Naive thymus-derived CD4-positive, alpha-beta T cell (primary cell): Measurements from ENCODE around the gene SRRM4. TPM values are rescaled to one million over a fixed set of nuclear protein-coding genes. Genes with fewer than 3 reads are reported as not detected.
"Not testable (repeated sequence)": the region's sequence is repeated elsewhere in the genome, so short reads cannot be mapped to it uniquely, and the experiment has no call there.

Experiments used
- ATAC-seq: fragments of 150-1000 bp; cut with Tn5 transposase; 2 replicates; pipeline ENCODE4 v1.10.0; 2021; ENCODE audit warnings: mild to moderate bottlenecking, moderate library complexity
- CTCF ChIA-PET: fragments of 350-600 bp; sonication (Branson Sonifier 250); formaldehyde crosslinking; loops from one replicate; lab custom pipeline; 2021; ENCODE audit warnings: antibody characterized with exemption; lab: Charles Lee
- POLR2A ChIA-PET: fragments of 350-600 bp; sonication (Branson Sonifier 250); formaldehyde crosslinking; loops from one replicate; lab custom pipeline; 2021; ENCODE audit warnings: antibody characterized with exemption, inconsistent platforms; lab: Charles Lee
- DNase-seq, 9 donors: peaks; one replicate each; pipeline versions ENCODE4 v3.0.0 to v3.0.0-alpha.2; 2020 to 2022; ENCODE audit warnings: mixed read lengths in 1 of 9
- H3K27ac ChIP-seq: one replicate; pipeline ENCODE4 v1.7.0; 2013; ENCODE audit warnings: mild to moderate bottlenecking, low read depth, low read length, moderate library complexity
- H3K27me3 ChIP-seq, 2 donors: one replicate each; pipeline ENCODE4 v1.7.0; 2013; ENCODE audit warnings: low read length in 2 of 2, mild to moderate bottlenecking in 2 of 2, moderate library complexity in 2 of 2; ENCODE audit not compliant: control insufficient read depth in 2 of 2, insufficient read depth in 2 of 2
- H3K36me3 ChIP-seq, 3 experiments: 1 replicate in 2 of 3; 2 replicates in 1 of 3; pipeline ENCODE4 v1.7.0; 2013; ENCODE audit warnings: low read length in 3 of 3, mild to moderate bottlenecking in 3 of 3, moderate library complexity in 1 of 3; ENCODE audit not compliant: insufficient read depth in 3 of 3, control insufficient read depth in 2 of 3
- H3K4me1 ChIP-seq, 2 donors: one replicate each; pipeline ENCODE4 v1.7.0; 2013; ENCODE audit warnings: low read length in 2 of 2, mild to moderate bottlenecking in 2 of 2, moderate library complexity in 1 of 2; ENCODE audit not compliant: control insufficient read depth in 2 of 2, insufficient read depth in 2 of 2
- H3K4me3 ChIP-seq: 2 replicates; pipeline ENCODE4 v1.7.0; 2013; ENCODE audit warnings: mild to moderate bottlenecking, low read length
- H3K9me3 ChIP-seq, 3 experiments: 1 replicate in 2 of 3; 2 replicates in 1 of 3; pipeline ENCODE4 v1.7.0; 2013; ENCODE audit warnings: low read length in 3 of 3; ENCODE audit not compliant: control insufficient read depth in 2 of 3
- H3K27ac Mint-ChIP-seq, 9 donors: one replicate each; pipeline ENCODE4 v1.8.0; 2020 to 2022; ENCODE audit warnings: mixed read lengths in 9 of 9, mild to moderate bottlenecking in 8 of 9, moderate library complexity in 5 of 9, inconsistent platforms in 2 of 9
- H3K27me3 Mint-ChIP-seq, 5 donors: one replicate each; pipeline ENCODE4 v1.8.0; 2021 to 2022; ENCODE audit warnings: mixed read lengths in 5 of 5, mild to moderate bottlenecking in 1 of 5
- H3K36me3 Mint-ChIP-seq, 5 donors: one replicate each; pipeline ENCODE4 v1.8.0; 2020 to 2022; ENCODE audit warnings: mixed read lengths in 5 of 5, mild to moderate bottlenecking in 3 of 5, inconsistent platforms in 1 of 5
- H3K4me1 Mint-ChIP-seq, 7 donors: one replicate each; pipeline ENCODE4 v1.8.0; 2020 to 2022; ENCODE audit warnings: mixed read lengths in 7 of 7, mild to moderate bottlenecking in 3 of 7, inconsistent platforms in 1 of 7
- H3K4me3 Mint-ChIP-seq, 10 donors: one replicate each; pipeline ENCODE4 v1.8.0; 2020 to 2022; ENCODE audit warnings: mild to moderate bottlenecking in 10 of 10, mixed read lengths in 10 of 10, moderate library complexity in 6 of 10, inconsistent platforms in 2 of 10
- H3K9me3 Mint-ChIP-seq, 11 donors: one replicate each; pipeline ENCODE4 v1.8.0; 2020 to 2022; ENCODE audit warnings: mixed read lengths in 11 of 11, mild to moderate bottlenecking in 4 of 11, inconsistent platforms in 1 of 11, moderate library complexity in 1 of 11
- intact Hi-C, 2 donors: fragments of 100-400 bp; cut with micrococcal nuclease; formaldehyde crosslinking; loops; one replicate each; pipeline ENCODE4 v1.15.1; 2023
- polyA plus RNA-seq, 2 donors: library from polyadenylated mRNA; unstranded; fragments of 300-500 nt; fragmentation: Illumina TruSeq; gene quantifications; one replicate each; pipeline ENCODE4 v1.2.3, GENCODE V29; 2021
- total RNA-seq, 6 experiments: library from RNA in 5 of 6; stranded (reverse) in 5 of 6; gene quantifications; 1 replicate in 5 of 6; 2 replicates in 1 of 6; pipeline ENCODE4 v1.2.3 and lab custom pipeline; 2021 to 2026

The SRRM4 gene
- total and polyA plus RNA-seq, 7 experiments from 2014 or later, result not detected

DNA sequence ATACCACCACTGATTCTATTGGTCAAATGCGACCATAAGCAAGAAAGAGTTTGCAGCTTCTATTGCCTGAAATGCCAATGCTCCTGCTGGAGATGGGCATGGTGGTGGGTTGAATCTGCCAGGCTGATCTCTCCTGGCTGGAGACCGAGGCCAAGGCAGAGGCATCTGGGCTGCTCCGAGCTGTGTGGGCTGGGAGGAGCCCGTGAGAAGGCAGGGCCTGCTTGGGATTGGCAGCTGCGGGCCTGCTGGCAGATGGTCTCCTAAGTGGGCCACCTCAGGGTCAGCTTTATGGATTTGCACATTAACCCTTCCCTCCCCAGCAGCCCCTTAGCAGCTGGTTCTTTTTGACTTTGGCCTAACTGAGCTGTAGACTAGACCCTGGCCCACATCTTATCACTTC lies 25.4 kb downstream of the SRRM4 start:
- Histone ChIP-seq H3K4me1 (no peaks in the 10 kb centered on the region), H3K27me3 (no peaks in the 10 kb centered on the region), H3K4me3 (no peak overlapping the region), H3K36me3 (no peaks in the 10 kb centered on the region), H3K9me3 (no peaks in the 10 kb centered on the region), H3K27ac (no peak overlapping the region)
- DNase-seq, result no peak
- Mint-ChIP-seq H3K4me3 (no peak overlapping the region), H3K4me1 (no peaks in the 10 kb centered on the region), H3K27ac (no peak overlapping the region), H3K27me3 (peaks cover 5 to 29% (median 27%) of the 10 kb centered on the region in 5 donors), H3K9me3 (peaks cover 0 to 24% (median 10%) of the 10 kb centered on the region in 11 donors), H3K36me3 (peaks cover 0 to 8% (median 0%) of the 10 kb centered on the region in 5 donors)
- intact Hi-C loops, result no loop called here
- no peak for ATAC-seq
- ChIA-PET CTCF (no interaction called here), POLR2A (no interaction called here)

DNA sequence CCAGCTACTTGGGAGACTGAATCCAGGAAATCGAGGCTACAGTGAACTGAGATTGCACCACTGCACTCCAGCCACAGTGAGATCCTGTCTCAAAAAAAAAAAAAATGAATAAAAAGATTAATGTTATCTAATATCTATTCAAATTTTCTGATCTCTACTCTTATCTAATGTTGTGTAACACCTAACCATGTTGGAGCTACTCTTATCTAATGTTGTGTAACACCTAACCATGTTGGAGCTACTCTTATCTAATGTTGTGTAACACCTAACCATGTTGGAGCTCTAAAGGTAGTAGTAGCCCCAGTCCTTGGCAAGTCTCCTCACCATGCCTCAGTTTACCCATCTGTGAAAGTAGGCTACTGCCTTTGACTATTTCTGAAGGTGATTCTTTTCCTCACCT lies 26.9 kb downstream of the SRRM4 start:
- H3K4me1 Mint-ChIP-seq, H3K4me3 Mint-ChIP-seq, H3K9me3 ChIP-seq, H3K27ac ChIP-seq, H3K4me3 ChIP-seq, H3K27ac Mint-ChIP-seq, CTCF ChIA-PET, H3K27me3 ChIP-seq, POLR2A ChIA-PET, H3K36me3 ChIP-seq, ATAC-seq, intact Hi-C loops, DNase-seq, H3K4me1 ChIP-seq: not testable (repeated sequence)
- Mint-ChIP-seq H3K9me3 (peaks cover 2 to 38% (median 15%) of the 10 kb centered on the region in 11 donors), H3K36me3 (peaks cover 0 to 15% (median 0%) of the 10 kb centered on the region in 5 donors), H3K27me3 (peaks cover 5 to 33% (median 28%) of the 10 kb centered on the region in 5 donors)

DNA sequence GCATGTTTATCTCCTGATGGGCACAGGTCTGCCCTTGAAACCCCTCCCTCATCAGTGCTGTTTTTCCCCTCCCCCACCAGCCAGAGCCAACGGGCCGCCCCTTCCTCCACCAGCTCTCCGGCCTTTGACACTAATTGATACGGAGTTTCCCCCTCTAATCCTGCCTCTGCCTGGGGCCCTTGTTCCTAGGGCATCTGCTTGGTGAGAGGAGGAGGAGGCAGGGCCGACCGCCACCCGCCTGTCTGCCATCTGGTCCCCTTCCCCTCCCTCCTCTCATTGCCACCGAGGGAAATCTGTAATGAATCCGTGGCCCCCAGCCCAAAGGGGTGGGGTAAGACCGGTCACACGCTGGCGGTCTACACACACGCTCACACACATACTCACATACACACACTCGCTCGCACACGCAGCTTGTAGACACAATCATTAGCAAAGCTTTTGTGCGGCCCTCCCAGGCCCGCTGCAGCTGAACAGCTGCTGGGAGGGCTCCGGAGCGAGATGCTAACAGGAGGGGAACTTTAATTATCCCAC lies 27.4 kb downstream of the SRRM4 start:
- POLR2A ChIA-PET, result no interaction called here
- H3K27me3 Mint-ChIP-seq, result peaks cover 5 to 33% (median 28%) of the 10 kb centered on the region in 5 donors
- H3K27ac ChIP-seq, result no peak overlapping the region

DNA sequence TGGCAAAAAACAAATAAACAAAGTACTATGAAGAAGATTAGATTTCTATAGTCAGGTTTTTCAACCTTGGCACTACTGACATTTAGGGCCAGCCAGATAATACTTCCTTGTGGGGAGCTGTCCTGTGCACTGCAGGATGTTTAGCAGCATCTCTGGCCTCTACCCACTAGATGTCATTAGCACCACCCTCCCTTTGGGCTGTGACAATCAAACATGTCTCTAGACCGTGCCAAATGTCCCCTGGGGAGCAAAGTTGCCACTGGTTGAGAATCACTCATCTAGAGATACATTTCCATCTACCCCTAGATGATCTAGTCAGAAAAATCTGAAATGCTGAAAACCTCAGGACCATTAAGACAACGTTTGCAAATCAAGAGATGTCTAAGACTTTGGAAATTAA lies 29.9 kb downstream of the SRRM4 start:
- no peaks in the 10 kb centered on the region for H3K9me3 ChIP-seq
- CTCF ChIA-PET, result no interaction called here
- no peaks in the 10 kb centered on the region for H3K4me1 ChIP-seq
- intact Hi-C loops, result no loop called here
- ATAC-seq (no peak), DNase-seq (no peak)
- no peak overlapping the region for H3K4me3 ChIP-seq
- Mint-ChIP-seq H3K27ac (no peak overlapping the region), H3K4me1 (no peaks in the 10 kb centered on the region), H3K4me3 (no peak overlapping the region), H3K36me3 (peaks cover 0 to 15% (median 0%) of the 10 kb centered on the region in 5 donors), H3K27me3 (peaks cover 5 to 42% (median 27%) of the 10 kb centered on the region in 5 donors), H3K9me3 (peaks cover 2 to 45% (median 15%) of the 10 kb centered on the region in 11 donors)
- POLR2A ChIA-PET, result no interaction called here
- no peaks in the 10 kb centered on the region for H3K27me3 ChIP-seq
- no peaks in the 10 kb centered on the region for H3K36me3 ChIP-seq
- H3K27ac ChIP-seq, result no peak overlapping the region

More for the DNA sequence above, 27.4 kb downstream of the SRRM4 start:
- peaks cover 2 to 41% (median 15%) of the 10 kb centered on the region in 11 donors for H3K9me3 Mint-ChIP-seq
- intact Hi-C loops, result no loop called here
- no peak overlapping the region for H3K4me3 Mint-ChIP-seq
- no peaks in the 10 kb centered on the region for H3K4me1 Mint-ChIP-seq
- H3K27ac Mint-ChIP-seq, result no peak overlapping the region
- no peaks in the 10 kb centered on the region for H3K27me3 ChIP-seq
- no peaks in the 10 kb centered on the region for H3K36me3 ChIP-seq
- no peaks in the 10 kb centered on the region for H3K4me1 ChIP-seq
- CTCF ChIA-PET, result no interaction called here
- peaks cover 0 to 15% (median 0%) of the 10 kb centered on the region in 5 donors for H3K36me3 Mint-ChIP-seq
- DNase-seq (no peak), ATAC-seq (no peak)
- H3K9me3 ChIP-seq, result no peaks in the 10 kb centered on the region
- no peak overlapping the region for H3K4me3 ChIP-seq

DNA sequence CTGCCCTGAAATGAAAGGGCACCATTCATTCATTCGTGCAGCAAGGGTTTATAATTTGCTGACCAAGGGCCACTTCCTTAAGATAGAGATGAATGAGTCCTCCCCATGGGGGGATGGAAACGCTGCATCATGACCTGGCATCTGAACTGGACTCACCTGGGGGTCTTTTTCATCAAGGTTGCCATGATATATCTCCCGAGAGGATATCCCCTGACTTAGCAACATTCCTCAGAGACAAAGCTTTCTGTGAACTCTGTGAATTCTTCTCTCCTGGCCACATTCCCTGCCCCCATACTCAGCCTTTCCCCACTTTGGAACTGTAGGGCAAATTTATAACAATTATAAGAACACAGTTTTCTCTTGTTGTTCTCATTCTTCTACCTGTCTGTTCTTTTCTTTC lies 30.8 kb downstream of the SRRM4 start:
- no peak for ATAC-seq
- no peak overlapping the region for H3K27ac ChIP-seq
- DNase-seq, result no peak
- no peak overlapping the region for H3K4me3 ChIP-seq
- peaks cover 5 to 41% (median 25%) of the 10 kb centered on the region in 5 donors for H3K27me3 Mint-ChIP-seq
- intact Hi-C loops, result no loop called here
- no peaks in the 10 kb centered on the region for H3K4me1 Mint-ChIP-seq
- peaks cover 0 to 15% (median 0%) of the 10 kb centered on the region in 5 donors for H3K36me3 Mint-ChIP-seq
- H3K4me3 Mint-ChIP-seq, result no peak overlapping the region
- H3K4me1 ChIP-seq, result no peaks in the 10 kb centered on the region
- peaks cover 2 to 45% (median 15%) of the 10 kb centered on the region in 11 donors for H3K9me3 Mint-ChIP-seq
- H3K9me3 ChIP-seq, result no peaks in the 10 kb centered on the region
- POLR2A ChIA-PET, result no interaction called here
- H3K36me3 ChIP-seq, result no peaks in the 10 kb centered on the region
- H3K27me3 ChIP-seq, result no peaks in the 10 kb centered on the region
- CTCF ChIA-PET, result no interaction called here
- no peak overlapping the region for H3K27ac Mint-ChIP-seq

DNA sequence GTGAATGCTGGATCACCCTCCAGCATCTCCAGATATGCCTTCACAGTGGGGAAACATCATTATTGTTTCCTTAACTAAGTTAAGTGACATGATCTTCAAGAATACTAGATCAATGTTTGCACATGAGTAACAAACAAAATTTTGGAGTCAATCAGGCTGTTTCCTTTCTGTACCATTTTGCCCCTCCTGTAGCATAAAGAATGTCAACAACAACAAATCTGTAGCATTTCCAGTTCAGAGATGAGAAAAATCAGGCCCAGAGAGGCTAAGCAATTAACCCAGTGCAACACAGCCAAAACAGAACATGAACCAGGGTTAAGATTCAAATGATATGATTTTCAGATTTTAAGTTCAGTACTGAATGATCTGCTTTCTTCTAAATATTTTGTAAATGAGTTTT lies 31.7 kb downstream of the SRRM4 start:
- Mint-ChIP-seq H3K36me3 (peaks cover 0 to 15% (median 0%) of the 10 kb centered on the region in 5 donors), H3K4me1 (no peaks in the 10 kb centered on the region), H3K9me3 (peaks cover 2 to 45% (median 17%) of the 10 kb centered on the region in 11 donors), H3K27ac (no peak overlapping the region), H3K27me3 (peaks cover 5 to 49% (median 34%) of the 10 kb centered on the region in 5 donors), H3K4me3 (no peak overlapping the region)
- intact Hi-C loops, result no loop called here
- no peaks in the 10 kb centered on the region for H3K36me3 ChIP-seq
- no peak overlapping the region for H3K27ac ChIP-seq
- ATAC-seq, result no peak
- no peaks in the 10 kb centered on the region for H3K27me3 ChIP-seq
- no peaks in the 10 kb centered on the region for H3K4me1 ChIP-seq
- ChIA-PET POLR2A (no interaction called here), CTCF (no interaction called here)
- H3K4me3 ChIP-seq, result no peak overlapping the region
- DNase-seq, result no peak
- H3K9me3 ChIP-seq, result no peaks in the 10 kb centered on the region

DNA sequence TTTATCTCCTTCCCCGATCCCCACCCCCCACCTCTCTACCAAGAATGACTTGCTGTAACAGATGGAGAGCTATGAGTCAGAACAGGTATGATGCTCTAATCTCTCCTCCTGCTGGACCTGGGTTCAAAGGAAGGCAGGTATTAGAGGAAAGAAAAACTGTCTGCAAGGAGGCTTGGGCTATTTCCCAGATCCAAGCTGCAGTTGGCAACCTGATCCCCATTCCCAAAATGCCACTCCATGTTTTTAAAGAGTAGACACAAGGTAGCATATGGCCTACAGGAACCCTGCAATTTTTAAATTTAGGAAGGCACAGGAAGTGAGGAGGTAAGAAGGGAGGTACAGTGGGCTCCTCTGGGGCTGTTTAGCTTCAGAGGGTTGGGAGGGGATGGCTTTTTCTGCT lies 33.0 kb downstream of the SRRM4 start:
- Histone ChIP-seq H3K4me1 (no peaks in the 10 kb centered on the region), H3K36me3 (no peaks in the 10 kb centered on the region), H3K27me3 (peaks cover 0 to 3% of the 10 kb centered on the region in 2 donors), H3K27ac (no peak overlapping the region), H3K9me3 (no peaks in the 10 kb centered on the region), H3K4me3 (no peak overlapping the region)
- CTCF ChIA-PET, result no interaction called here
- H3K9me3 Mint-ChIP-seq, result peaks cover 0 to 42% (median 17%) of the 10 kb centered on the region in 11 donors
- DNase-seq (no peak), ATAC-seq (no peak)
- intact Hi-C loops, result no loop called here
- H3K27me3 Mint-ChIP-seq, result peaks cover 0 to 51% (median 31%) of the 10 kb centered on the region in 5 donors
- H3K4me3 Mint-ChIP-seq, result no peak overlapping the region
- no peaks in the 10 kb centered on the region for H3K4me1 Mint-ChIP-seq
- H3K27ac Mint-ChIP-seq, result no peak overlapping the region
- H3K36me3 Mint-ChIP-seq, result peaks cover 0 to 9% (median 0%) of the 10 kb centered on the region in 5 donors
- POLR2A ChIA-PET, result no interaction called here
